Mesenchymal stem cell (in vitro differentiated cells and primary cell): Measurements from ENCODE around the gene ANKFY1.

Experiments used
- DNase-seq: peaks from one replicate; pipeline ENCODE4 v3.0.0-alpha.2; 2013
- H2AFZ ChIP-seq: one replicate; pipeline ENCODE4 v1.6.1; 2013; ENCODE audit warnings: low read depth, mild to moderate bottlenecking, control low read depth, inconsistent platforms, low read length, moderate library complexity
- H2AK5ac ChIP-seq: 2 replicates; pipeline ENCODE4 v1.6.1; 2013; ENCODE audit warnings: low read length, moderate library complexity, mild to moderate bottlenecking, inconsistent platforms; ENCODE audit not compliant: severe bottlenecking
- H2BK120ac ChIP-seq: one replicate; pipeline ENCODE4 v1.6.1; 2013; ENCODE audit warnings: low read depth, mild to moderate bottlenecking, inconsistent platforms, low read length, moderate library complexity
- H2BK12ac ChIP-seq, 2 experiments: one replicate each; pipeline ENCODE4 v1.6.1; 2013; ENCODE audit warnings: inconsistent platforms in 2 of 2, low read length in 2 of 2, mild to moderate bottlenecking in 2 of 2, moderate library complexity in 2 of 2, control low read depth in 1 of 2
- H2BK15ac ChIP-seq: one replicate; pipeline ENCODE4 v1.6.1; 2013; ENCODE audit warnings: mild to moderate bottlenecking, low read depth, inconsistent platforms; ENCODE audit not compliant: poor library complexity, severe bottlenecking
- H2BK5ac ChIP-seq: 2 replicates; pipeline ENCODE4 v1.6.1; 2013; ENCODE audit warnings: low read depth, mild to moderate bottlenecking, low read length, control low read depth, inconsistent platforms; ENCODE audit not compliant: poor library complexity, severe bottlenecking
- H3K14ac ChIP-seq, 2 experiments: one replicate each; pipeline ENCODE4 v1.6.1; 2013; ENCODE audit warnings: inconsistent platforms in 2 of 2, low read length in 2 of 2, control low read depth in 1 of 2, mild to moderate bottlenecking in 1 of 2, moderate library complexity in 1 of 2
- H3K18ac ChIP-seq, 2 experiments: one replicate each; pipeline ENCODE4 v1.6.1; 2013; ENCODE audit warnings: inconsistent platforms in 2 of 2, low read length in 2 of 2, control low read depth in 1 of 2, low read depth in 1 of 2, mild to moderate bottlenecking in 1 of 2
- H3K23ac ChIP-seq, 2 experiments: one replicate each; pipeline ENCODE4 v1.6.1; 2013; ENCODE audit warnings: inconsistent platforms in 2 of 2, low read length in 2 of 2, mild to moderate bottlenecking in 2 of 2, moderate library complexity in 2 of 2, control low read depth in 1 of 2
- H3K27ac ChIP-seq: 2 replicates; pipeline ENCODE4 v1.5.1; 2013; ENCODE audit warnings: mild to moderate bottlenecking, moderate library complexity, low read length, control low read depth, inconsistent platforms; ENCODE audit not compliant: poor library complexity, severe bottlenecking
- H3K27me3 ChIP-seq, 2 experiments: 2 replicates each; pipeline versions ENCODE4 v1.6.1 to v1.7.0; 2013; ENCODE audit warnings: low read length in 2 of 2, mild to moderate bottlenecking in 2 of 2, moderate library complexity in 2 of 2, control low read depth in 1 of 2, inconsistent platforms in 1 of 2; ENCODE audit not compliant: control insufficient read depth in 1 of 2, insufficient read depth in 1 of 2
- H3K36me3 ChIP-seq, 2 experiments: 2 replicates each; pipeline versions ENCODE4 v1.6.1 to v1.7.0; 2013; ENCODE audit warnings: low read length in 2 of 2, control low read depth in 1 of 2, inconsistent platforms in 1 of 2, low read depth in 1 of 2, mild to moderate bottlenecking in 1 of 2; ENCODE audit not compliant: insufficient read depth in 2 of 2, control insufficient read depth in 1 of 2
- H3K4ac ChIP-seq, 2 experiments: one replicate each; pipeline ENCODE4 v1.6.1; 2013; ENCODE audit warnings: inconsistent platforms in 2 of 2, low read length in 2 of 2, mild to moderate bottlenecking in 2 of 2, moderate library complexity in 2 of 2, control low read depth in 1 of 2, low read depth in 1 of 2
- H3K4me1 ChIP-seq: 2 replicates; pipeline ENCODE4 v1.6.1; 2013; ENCODE audit warnings: low read depth, low read length, control low read depth; ENCODE audit not compliant: control insufficient read depth, insufficient read depth
- H3K4me2 ChIP-seq: 2 replicates; pipeline ENCODE4 v1.6.1; 2013; ENCODE audit warnings: low read length, mild to moderate bottlenecking, inconsistent platforms; ENCODE audit not compliant: poor library complexity, severe bottlenecking
- H3K4me3 ChIP-seq, 2 experiments: 2 replicates each; pipeline versions ENCODE4 v1.5.1 to v1.7.0; 2013; ENCODE audit warnings: low read length in 2 of 2, mild to moderate bottlenecking in 2 of 2, control low read depth in 1 of 2, low read depth in 1 of 2; ENCODE audit not compliant: insufficient read depth in 1 of 2
- H3K79me1 ChIP-seq: replicated peaks from 2 replicates; pipeline ENCODE4 v1.6.1; 2013; ENCODE audit warnings: mild to moderate bottlenecking, control low read depth, low read length, inconsistent platforms; ENCODE audit not compliant: poor library complexity, severe bottlenecking
- H3K9ac ChIP-seq: 2 replicates; pipeline ENCODE4 v1.7.0; 2013; ENCODE audit warnings: mild to moderate bottlenecking, low read length, moderate library complexity
- H3K9me3 ChIP-seq: 2 replicates; pipeline ENCODE4 v1.7.0; 2013; ENCODE audit warnings: mild to moderate bottlenecking, low read length; ENCODE audit not compliant: control insufficient read depth
- H4K8ac ChIP-seq: one replicate; pipeline ENCODE4 v1.6.1; 2013; ENCODE audit warnings: inconsistent platforms, mild to moderate bottlenecking, low read length, moderate library complexity
- H4K91ac ChIP-seq: one replicate; pipeline ENCODE4 v1.6.1; 2013; ENCODE audit warnings: mild to moderate bottlenecking, low read length, inconsistent platforms
- WGBS: methylation state at CpG from one replicate; pipeline ENCODE4 v1.1.7; 2013; ENCODE audit warnings: mixed read lengths; 5-methylcytosine and 5-hydroxymethylcytosine counted together

ANKFY1 gene

GRCh38 chr17:4160294-4160859, 103.4 kb downstream of the ANKFY1 start:
- Histone ChIP-seq H3K4me3 (no peak overlapping the region), H4K8ac (no peak overlapping the region), H2BK12ac (no peak overlapping the region), H3K27me3 (no peaks in the 10 kb centered on the region), H3K4me1 (peaks cover 9% of the 10 kb centered on the region), H3K9me3 (no peaks in the 10 kb centered on the region), H2BK120ac (no peak overlapping the region), H3K4me2 (no peak overlapping the region), H2BK15ac (no peak overlapping the region), H3K14ac (no peak overlapping the region), H2AK5ac (no peak overlapping the region), H3K36me3 (peaks cover 58 to 71% of the 10 kb centered on the region in 2 experiments), H3K4ac (no peak overlapping the region), H2AFZ (no peak overlapping the region), H4K91ac (no peak overlapping the region), H3K27ac (no peak overlapping the region), H3K79me1 (peaks cover 6% of the 10 kb centered on the region), H3K9ac (no peak overlapping the region), H2BK5ac (no peak overlapping the region), H3K18ac (peak overlapping the region in 1 of 2 experiments; percentile 6), H3K23ac (no peak overlapping the region)
- DNase-seq = no peak
- WGBS = 98% methylated on average over 19 of the region's 19 CpGs

DNA sequence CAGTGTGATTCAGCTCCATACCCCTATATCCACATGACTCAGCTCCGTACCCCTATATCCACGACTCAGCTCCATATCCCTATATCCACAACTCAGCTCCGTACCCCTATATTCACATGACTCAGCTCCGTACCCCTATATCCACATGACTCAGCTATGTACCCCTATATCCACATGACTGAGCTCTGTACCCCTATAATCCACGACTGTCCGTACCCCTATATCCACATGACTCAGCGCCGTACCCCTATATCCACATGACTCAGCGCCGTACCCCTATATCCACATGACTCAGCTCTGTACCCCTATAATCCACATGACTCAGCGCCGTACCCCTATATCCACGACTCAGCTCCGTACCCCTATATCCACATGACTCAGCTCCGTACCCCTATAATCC, 104.0 kb downstream of the ANKFY1 start:
- no peak overlapping the region for H2BK12ac ChIP-seq
- no peak overlapping the region for H2AK5ac ChIP-seq
- no peak overlapping the region for H2BK5ac ChIP-seq
- 98% methylated on average over 15 of the region's 15 CpGs for WGBS
- H3K9ac ChIP-seq = no peak overlapping the region
- H3K27ac ChIP-seq = no peak overlapping the region
- no peak overlapping the region for H2BK120ac ChIP-seq
- no peak overlapping the region for H3K4me2 ChIP-seq
- H3K27me3 ChIP-seq = no peaks in the 10 kb centered on the region
- peaks cover 9% of the 10 kb centered on the region for H3K4me1 ChIP-seq
- no peak overlapping the region for H2AFZ ChIP-seq
- H3K79me1 ChIP-seq = peaks cover 4% of the 10 kb centered on the region
- H3K9me3 ChIP-seq = no peaks in the 10 kb centered on the region
- H3K14ac ChIP-seq = no peak overlapping the region
- H4K8ac ChIP-seq = no peak overlapping the region
- no peak overlapping the region for H2BK15ac ChIP-seq
- no peak overlapping the region for H3K23ac ChIP-seq
- no peak overlapping the region for H3K4ac ChIP-seq
- no peak for DNase-seq
- peaks cover 59 to 71% of the 10 kb centered on the region in 2 experiments for H3K36me3 ChIP-seq
- no peak overlapping the region for H3K18ac ChIP-seq
- no peak overlapping the region for H3K4me3 ChIP-seq
- H4K91ac ChIP-seq = no peak overlapping the region

DNA sequence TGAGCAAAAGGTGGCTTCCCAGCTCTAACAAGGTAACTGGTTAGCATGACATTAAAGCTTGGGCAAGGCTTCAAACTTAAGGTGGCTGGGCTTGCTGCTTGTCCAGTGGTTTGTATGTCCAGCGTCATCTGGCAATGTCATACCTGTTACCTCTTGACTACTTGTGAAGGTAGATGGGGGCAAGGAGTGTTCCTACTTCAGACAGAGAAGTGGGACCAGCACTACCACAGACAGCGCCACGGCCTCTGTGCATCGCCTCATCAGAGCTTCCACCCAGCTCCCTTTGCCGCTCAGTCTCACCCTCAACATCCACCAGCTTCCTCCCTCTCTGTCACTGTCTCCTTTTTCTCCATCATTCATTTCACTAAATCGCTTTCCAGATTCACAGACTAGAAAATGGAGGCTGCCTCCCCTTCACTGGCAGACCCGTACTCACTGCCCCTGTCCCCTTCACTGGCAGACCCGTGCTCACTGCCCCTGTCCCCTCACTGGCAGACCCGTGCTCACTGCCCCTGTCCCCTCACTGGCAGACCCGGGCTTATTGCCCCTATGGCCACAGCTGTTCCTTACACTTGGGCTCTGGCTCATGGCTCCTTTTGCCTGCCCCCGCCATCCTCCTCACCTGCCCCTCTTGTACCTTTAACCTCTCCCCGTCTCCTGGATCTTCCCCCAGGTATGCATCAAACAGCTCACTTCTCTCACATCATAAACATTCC, 106.0 kb downstream of the ANKFY1 start:
- H3K4ac ChIP-seq = no peak overlapping the region
- H3K18ac ChIP-seq = no peak overlapping the region
- no peak overlapping the region for H3K4me2 ChIP-seq
- no peak overlapping the region for H2AK5ac ChIP-seq
- H3K23ac ChIP-seq = no peak overlapping the region
- no peak overlapping the region for H2BK15ac ChIP-seq
- DNase-seq = no peak
- H3K9ac ChIP-seq = no peak overlapping the region
- H3K9me3 ChIP-seq = no peaks in the 10 kb centered on the region
- H3K4me3 ChIP-seq = no peak overlapping the region
- H3K36me3 ChIP-seq = peaks cover 64 to 78% of the 10 kb centered on the region in 2 experiments
- H2BK120ac ChIP-seq = no peak overlapping the region
- no peak overlapping the region for H2BK5ac ChIP-seq
- H3K79me1 ChIP-seq = peaks cover 4% of the 10 kb centered on the region
- WGBS = 93% methylated on average over 12 of the region's 12 CpGs
- no peak overlapping the region for H3K14ac ChIP-seq
- H4K8ac ChIP-seq = no peak overlapping the region
- H4K91ac ChIP-seq = no peak overlapping the region
- no peaks in the 10 kb centered on the region for H3K27me3 ChIP-seq
- no peak overlapping the region for H2BK12ac ChIP-seq
- peaks cover 9% of the 10 kb centered on the region for H3K4me1 ChIP-seq
- no peak overlapping the region for H3K27ac ChIP-seq
- no peak overlapping the region for H2AFZ ChIP-seq

DNA sequence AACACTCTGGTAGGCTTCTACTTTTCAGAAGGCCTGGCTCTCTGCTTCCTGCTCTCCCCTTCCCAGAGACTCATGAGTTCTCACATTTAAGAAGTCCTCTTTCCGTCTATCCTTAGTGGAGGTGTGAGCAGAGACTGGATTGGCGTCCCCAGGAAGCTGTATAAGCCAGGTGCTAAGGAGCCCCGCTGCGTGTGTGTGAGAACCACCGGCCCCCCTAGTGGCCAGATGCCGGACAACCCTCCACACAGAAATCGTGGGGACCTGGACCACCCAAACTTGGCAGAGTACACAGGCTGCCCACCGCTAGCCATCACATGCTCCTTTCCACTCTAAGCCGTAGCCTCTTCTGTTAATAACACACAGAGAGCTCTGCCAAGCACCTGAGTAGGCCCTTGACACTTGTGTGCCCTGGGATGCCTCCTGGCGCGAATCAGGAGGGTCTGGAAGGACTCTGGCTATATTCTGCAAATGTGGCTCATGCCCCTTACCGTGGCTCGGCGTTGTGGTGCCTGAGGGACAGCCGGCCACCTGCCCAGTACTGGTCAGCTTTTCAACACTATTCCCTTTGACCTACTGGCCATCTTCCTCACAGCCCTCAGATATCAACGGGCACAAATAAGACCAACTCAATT, 106.9 kb downstream of the ANKFY1 start:
- Histone ChIP-seq H2BK12ac (no peak overlapping the region), H2AFZ (no peak overlapping the region), H2BK5ac (no peak overlapping the region), H2AK5ac (no peak overlapping the region), H3K36me3 (peaks cover 67 to 76% of the 10 kb centered on the region in 2 experiments), H2BK15ac (no peak overlapping the region), H3K9ac (no peak overlapping the region), H3K4ac (no peak overlapping the region), H3K27me3 (no peaks in the 10 kb centered on the region), H3K4me3 (no peak overlapping the region), H3K79me1 (peaks cover 2% of the 10 kb centered on the region), H3K18ac (no peak overlapping the region), H4K91ac (no peak overlapping the region), H3K14ac (no peak overlapping the region), H4K8ac (no peak overlapping the region), H3K23ac (no peak overlapping the region), H3K9me3 (no peaks in the 10 kb centered on the region), H3K4me2 (no peak overlapping the region), H2BK120ac (no peak overlapping the region), H3K27ac (no peak overlapping the region), H3K4me1 (peaks cover 4% of the 10 kb centered on the region)
- WGBS = 85% methylated on average over 15 of the region's 16 CpGs
- no peak for DNase-seq
